ENCODE results near the gene INCA1.

INCA1 gene

DNA sequence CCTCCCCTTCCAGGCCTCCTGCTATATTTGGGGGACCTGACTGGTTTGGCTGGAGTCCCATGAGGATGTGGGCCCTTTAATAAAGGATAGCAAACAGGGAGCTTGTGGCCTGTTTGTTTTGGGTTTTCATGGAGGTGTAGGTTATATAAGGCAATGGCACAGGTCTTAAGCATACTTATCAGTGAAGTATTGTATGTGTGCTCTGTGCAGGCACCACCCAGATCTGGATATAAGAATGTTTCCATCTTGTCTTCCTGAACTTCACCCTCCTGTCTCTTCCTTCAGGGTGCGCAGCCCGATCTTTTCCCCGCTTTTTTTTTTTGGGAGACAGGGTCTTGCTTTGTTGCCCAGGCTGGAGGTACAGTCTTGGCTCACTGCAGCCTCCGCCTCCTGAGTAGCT is 27.3 kb upstream of the INCA1 start:
- peaks cover 44% of the 10 kb centered on the region for H3K36me3 Mint-ChIP-seq

DNA sequence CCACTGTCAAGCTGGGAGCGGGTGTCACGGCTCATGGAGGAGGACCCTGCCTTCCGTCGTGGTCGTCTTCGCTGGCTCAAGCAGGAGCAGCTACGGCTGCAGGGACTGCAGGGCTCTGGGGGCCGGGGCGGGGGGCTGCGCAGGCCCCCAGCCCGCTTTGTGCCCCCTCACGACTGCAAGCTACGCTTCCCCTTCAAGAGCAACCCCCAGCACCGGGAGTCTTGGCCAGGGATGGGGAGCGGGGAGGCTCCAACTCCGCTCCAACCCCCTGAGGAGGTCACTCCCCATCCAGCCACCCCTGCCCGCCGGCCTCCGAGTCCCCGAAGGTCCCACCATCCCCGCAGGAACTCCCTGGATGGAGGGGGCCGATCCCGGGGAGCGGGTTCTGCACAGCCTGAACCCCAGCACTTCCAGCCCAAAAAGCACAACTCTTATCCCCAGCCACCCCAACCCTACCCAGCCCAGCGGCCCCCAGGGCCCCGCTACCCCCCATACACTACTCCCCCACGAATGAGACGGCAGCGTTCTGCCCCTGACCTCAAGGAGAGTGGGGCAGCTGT is 26.3 kb upstream of the INCA1 start:
- Mint-ChIP-seq H3K27ac (peak overlapping the region; percentile 44), H3K36me3 (peaks cover 53% of the 10 kb centered on the region)

More for the DNA sequence above, 27.3 kb upstream of the INCA1 start:
- Mint-ChIP-seq H3K4me3 (no peak overlapping the region), H3K4me1 (peaks cover 4% of the 10 kb centered on the region), H3K27ac (no peak overlapping the region), H3K9me3 (no peaks in the 10 kb centered on the region)
- DNase-seq (ENCODE audit: low spot score in 2 of 2), result no peak
- no peak for ATAC-seq

DNA sequence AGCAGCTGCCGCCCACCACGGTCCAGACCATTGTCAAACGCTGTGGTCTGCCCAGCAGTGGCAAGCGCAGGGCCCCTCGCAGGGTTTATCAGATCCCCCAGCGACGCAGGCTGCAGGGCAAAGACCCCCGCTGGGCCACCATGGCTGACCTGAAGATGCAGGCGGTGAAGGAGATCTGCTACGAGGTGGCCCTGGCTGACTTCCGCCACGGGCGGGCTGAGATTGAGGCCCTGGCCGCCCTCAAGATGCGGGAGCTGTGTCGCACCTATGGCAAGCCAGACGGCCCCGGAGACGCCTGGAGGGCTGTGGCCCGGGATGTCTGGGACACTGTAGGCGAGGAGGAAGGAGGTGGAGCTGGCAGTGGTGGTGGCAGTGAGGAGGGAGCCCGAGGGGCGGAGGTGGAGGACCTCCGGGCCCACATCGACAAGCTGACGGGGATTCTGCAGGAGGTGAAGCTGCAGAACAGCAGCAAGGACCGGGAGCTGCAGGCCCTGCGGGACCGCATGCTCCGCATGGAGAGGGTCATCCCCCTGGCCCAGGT is 24.9 kb upstream of the INCA1 start:
- Mint-ChIP-seq H3K4me1 (peaks cover 14% of the 10 kb centered on the region), H3K36me3 (peaks cover 65% of the 10 kb centered on the region), H3K9me3 (no peaks in the 10 kb centered on the region), H3K27ac (no peak overlapping the region), H3K4me3 (no peak overlapping the region)
- no peak for ATAC-seq
- no peak for DNase-seq (ENCODE audit: low spot score in 2 of 2)

More for the DNA sequence above, 26.3 kb upstream of the INCA1 start:
- DNase-seq (ENCODE audit: low spot score in 2 of 2) (no peak), ATAC-seq (no peak)
- peaks cover 13% of the 10 kb centered on the region for H3K4me1 Mint-ChIP-seq
- H3K4me3 Mint-ChIP-seq, result no peak overlapping the region
- H3K9me3 Mint-ChIP-seq, result no peaks in the 10 kb centered on the region

DNA sequence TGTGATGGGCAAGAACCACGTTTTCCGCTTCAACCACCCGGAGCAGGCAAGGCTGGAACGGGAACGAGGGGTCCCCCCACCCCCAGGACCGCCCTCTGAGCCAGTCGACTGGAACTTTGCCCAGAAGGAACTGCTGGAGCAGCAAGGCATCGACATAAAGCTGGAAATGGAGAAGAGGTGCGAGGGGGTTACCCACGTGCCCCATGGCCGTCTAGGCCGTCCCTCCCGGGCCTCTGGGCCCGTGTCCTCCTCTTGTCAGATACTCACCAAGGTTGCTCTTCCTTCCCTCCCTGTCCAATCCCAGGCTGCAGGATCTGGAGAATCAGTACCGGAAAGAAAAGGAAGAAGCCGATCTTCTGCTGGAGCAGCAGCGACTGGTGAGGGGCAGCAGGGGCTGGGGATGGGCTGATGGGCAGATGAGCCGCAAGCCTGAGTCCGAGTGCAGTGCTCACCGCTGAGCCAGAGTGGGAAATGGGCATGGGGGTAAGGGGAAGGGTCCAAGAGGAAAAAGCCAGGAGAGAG is 23.2 kb upstream of the INCA1 start:
- H3K36me3 Mint-ChIP-seq, result peaks cover 82% of the 10 kb centered on the region

DNA sequence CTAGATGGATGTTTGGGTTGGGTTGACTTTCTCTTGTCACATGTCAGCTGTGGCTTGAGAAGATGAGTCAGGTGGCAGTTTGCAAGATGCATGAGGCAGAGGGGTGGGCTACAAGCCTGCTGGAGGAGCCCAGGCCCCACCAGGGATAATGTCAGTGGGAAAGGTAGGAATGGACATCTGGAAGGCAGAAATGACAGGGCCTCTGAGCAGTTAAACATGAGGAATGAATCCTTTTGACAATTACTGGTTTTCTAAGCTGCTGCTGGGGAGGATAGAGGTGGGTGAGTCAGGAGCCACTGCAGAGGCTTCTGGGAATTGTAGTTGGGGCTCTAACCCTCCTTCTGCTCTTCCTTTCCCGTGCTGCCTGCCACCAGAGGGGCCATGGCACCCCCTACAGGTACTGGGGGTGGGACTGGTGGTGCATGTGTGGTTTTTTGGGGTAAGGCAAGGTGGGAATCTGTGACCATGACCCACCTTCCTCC is 22.2 kb upstream of the INCA1 start:
- Mint-ChIP-seq H3K4me3 (no peak overlapping the region), H3K4me1 (peaks cover 14% of the 10 kb centered on the region), H3K9me3 (no peaks in the 10 kb centered on the region), H3K36me3 (peaks cover 92% of the 10 kb centered on the region), H3K27ac (peak overlapping the region; percentile 26)
- ATAC-seq, result peak; percentile 89
- DNase-seq (ENCODE audit: low spot score in 2 of 2), result peak in 1 of 2 donors; percentile 69

More for the DNA sequence above, 23.2 kb upstream of the INCA1 start:
- ATAC-seq, result no peak
- no peak overlapping the region for H3K4me3 Mint-ChIP-seq
- H3K27ac Mint-ChIP-seq, result no peak overlapping the region
- DNase-seq (ENCODE audit: low spot score in 2 of 2), result no peak
- H3K9me3 Mint-ChIP-seq, result no peaks in the 10 kb centered on the region
- peaks cover 14% of the 10 kb centered on the region for H3K4me1 Mint-ChIP-seq

DNA sequence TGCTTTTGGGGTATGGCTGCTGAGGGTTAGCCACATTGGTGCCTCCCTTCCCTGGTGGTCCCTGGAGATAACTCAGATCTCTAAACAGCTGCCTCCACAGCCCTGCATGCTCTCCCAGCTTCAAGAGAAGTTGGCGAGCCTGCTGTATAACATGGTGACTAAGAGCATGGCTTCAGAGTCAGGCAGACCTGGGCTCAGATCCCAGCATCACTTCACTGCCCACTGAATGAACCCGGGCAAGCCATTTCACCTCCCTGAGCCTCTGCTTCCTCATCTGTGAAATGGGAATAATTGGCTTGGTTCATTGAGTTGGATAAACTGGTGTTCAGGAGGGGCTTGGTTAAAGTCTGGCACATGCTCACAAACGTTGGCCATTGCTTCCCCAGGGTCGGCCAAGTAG is 17.0 kb upstream of the INCA1 start:
- H3K4me1 Mint-ChIP-seq, result peaks cover 30% of the 10 kb centered on the region
- H3K27ac Mint-ChIP-seq, result no peak overlapping the region
- no peaks in the 10 kb centered on the region for H3K9me3 Mint-ChIP-seq
- ATAC-seq (no peak), DNase-seq (ENCODE audit: low spot score in 2 of 2) (no peak)
- no peak overlapping the region for H3K4me3 Mint-ChIP-seq
- H3K36me3 Mint-ChIP-seq, result peaks cover 59% of the 10 kb centered on the region

DNA sequence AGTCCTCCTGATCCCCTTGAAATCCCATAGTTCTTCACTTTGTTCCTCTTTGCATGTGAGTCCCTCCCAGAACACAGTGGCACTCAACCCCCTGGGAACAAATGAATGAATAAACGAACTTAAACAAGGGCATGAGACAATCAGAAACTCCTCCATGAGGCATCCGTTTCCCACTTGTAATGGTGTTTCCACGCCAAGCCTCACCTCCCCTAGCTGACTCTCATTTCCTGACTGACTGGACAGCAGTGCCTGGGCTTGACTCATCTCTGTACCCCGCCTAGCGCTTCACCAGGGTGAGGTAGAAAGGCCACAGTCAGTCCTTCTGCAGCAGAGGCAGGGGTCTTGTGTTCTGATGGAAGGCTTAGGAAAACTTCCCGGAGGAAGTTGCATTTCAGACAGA is 14.6 kb upstream of the INCA1 start:
- DNase-seq (ENCODE audit: low spot score in 2 of 2), result peak; percentile 27 to 76
- H3K27ac Mint-ChIP-seq, result peak overlapping the region; percentile 89
- H3K4me3 Mint-ChIP-seq, result peak overlapping the region; percentile 28
- peaks cover 55% of the 10 kb centered on the region for H3K36me3 Mint-ChIP-seq
- no peaks in the 10 kb centered on the region for H3K9me3 Mint-ChIP-seq
- peaks cover 22% of the 10 kb centered on the region for H3K4me1 Mint-ChIP-seq
- peak; percentile 98 for ATAC-seq

DNA sequence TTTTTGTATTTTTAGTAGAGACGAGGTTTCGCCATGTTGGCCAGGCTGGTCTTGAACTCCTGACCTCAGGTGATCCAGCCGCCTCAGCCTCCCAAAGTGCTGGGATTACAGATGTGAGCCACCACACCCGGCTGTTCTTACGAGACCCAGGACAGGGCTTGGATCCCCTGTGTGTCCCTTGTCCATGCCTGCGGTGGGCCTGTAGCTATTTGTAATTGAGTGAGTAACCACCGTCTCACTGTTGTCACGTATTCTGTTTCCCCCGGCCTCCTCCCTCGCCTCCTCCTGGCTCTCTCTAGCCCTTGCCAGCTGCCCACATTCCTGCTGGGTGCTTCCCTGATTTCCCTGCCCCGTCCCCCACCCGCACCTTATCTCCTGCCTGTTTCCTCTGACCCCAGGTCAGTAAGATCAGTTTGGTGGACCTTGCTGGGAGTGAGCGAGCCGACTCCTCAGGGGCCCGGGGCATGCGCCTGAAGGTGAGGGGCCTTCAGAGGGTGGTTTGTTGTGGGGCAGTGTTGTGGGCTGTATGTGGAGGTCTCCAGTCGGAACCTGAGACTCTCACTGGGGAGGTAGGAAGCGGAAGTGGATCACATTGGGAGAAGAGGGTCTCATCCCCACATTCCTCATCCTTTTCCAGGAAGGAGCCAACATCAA is 6.0 kb upstream of the INCA1 start:
- no peak for DNase-seq (ENCODE audit: low spot score in 2 of 2)
- peaks cover 77% of the 10 kb centered on the region for H3K36me3 Mint-ChIP-seq
- H3K4me3 Mint-ChIP-seq, result no peak overlapping the region
- H3K9me3 Mint-ChIP-seq, result no peaks in the 10 kb centered on the region
- no peak for ATAC-seq
- H3K4me1 Mint-ChIP-seq, result peaks cover 29% of the 10 kb centered on the region
- peak overlapping the region; percentile 37 for H3K27ac Mint-ChIP-seq

DNA sequence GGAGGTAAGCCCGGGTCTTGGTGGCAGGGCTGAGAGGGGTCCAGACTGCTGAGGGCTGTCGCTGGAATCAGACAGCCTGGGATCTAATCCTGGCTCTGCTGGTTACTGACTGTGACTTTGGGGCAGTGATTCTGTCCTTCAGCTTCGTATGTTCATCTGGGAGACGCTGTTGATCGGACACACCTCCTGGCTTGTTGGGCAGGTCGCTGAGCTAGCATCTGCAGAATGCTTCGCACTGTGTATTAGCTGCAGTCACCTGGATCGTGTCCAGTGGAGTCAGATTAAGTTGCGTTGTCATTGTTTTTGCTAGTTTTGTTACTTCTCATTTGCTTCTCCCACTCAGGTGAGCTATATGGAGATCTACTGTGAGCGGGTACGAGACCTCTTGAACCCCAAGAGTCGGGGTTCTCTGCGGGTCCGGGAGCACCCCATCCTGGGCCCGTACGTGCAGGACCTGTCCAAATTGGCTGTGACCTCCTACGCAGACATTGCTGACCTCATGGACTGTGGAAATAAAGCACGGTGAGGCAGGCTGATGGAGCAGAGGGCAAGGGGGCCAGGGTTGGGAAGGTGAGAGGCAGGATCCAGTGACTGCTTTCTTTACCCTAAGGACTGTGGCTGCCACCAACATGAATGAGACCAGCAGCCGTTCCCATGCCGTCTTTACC is 4.9 kb upstream of the INCA1 start:
- Mint-ChIP-seq H3K36me3 (peaks cover 67% of the 10 kb centered on the region), H3K4me3 (no peak overlapping the region), H3K27ac (no peak overlapping the region), H3K4me1 (peaks cover 30% of the 10 kb centered on the region), H3K9me3 (no peaks in the 10 kb centered on the region)
- DNase-seq (ENCODE audit: low spot score in 2 of 2), result no peak
- no peak for ATAC-seq

DNA sequence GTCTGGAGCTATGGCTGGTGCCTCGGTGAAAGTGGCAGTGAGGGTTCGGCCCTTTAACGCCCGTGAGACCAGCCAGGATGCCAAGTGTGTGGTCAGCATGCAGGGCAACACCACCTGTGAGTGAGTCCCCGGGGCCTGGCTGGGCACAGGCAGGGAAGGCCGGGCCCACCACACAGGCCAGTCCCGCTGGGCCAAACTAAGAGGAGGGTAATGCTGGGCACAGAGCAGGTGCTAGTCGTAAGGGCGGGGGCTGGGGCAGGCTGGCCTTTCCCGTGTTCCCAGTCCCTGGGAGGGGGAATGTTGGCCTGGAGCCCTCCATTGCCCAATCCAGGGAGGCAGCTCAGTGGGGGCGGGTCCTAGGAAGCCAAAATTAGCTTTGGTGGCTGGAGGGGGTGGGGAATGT is 2.9 kb upstream of the INCA1 start:
- DNase-seq (ENCODE audit: low spot score in 2 of 2) (no peak), ATAC-seq (no peak)
- Mint-ChIP-seq H3K27ac (peak overlapping the region; percentile 36), H3K36me3 (peaks cover 54% of the 10 kb centered on the region), H3K9me3 (no peaks in the 10 kb centered on the region), H3K4me3 (no peak overlapping the region), H3K4me1 (peaks cover 37% of the 10 kb centered on the region)

DNA sequence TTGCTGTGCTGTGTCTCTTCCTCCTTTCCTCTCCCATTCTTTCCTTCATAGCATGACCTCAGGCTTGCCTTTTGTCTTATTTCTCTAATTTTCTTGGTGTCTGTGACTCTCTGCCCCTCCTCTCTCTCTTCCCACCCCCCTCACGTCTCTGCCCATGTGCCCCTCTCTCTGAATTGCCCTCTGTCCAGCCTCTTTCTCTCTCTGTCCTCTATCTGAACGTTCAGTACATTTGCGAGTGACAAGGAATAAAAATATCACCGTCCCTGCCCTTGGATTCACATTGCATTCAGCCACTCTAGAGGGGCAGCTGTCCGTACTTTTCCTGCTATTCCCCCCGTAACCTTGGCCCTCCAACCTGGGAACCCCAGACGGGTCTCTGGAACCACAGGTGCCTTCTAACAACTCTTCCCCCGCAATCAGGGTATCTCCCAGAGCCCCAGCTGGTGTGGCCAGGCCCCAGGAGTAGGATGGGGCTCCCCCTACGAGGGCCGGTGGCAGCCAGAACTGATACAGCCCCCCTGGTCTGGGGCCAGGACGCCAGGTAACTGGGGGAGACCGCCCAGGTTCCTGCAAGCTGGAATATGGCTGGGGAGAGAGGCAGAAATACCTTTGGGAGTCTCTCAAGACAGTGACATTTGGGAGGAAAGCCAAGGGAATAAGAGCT is 2.2 kb upstream of the INCA1 start:
- H3K4me1 Mint-ChIP-seq, result peaks cover 43% of the 10 kb centered on the region
- peak overlapping the region; percentile 89 for H3K4me3 Mint-ChIP-seq
- ATAC-seq (no peak), DNase-seq (ENCODE audit: low spot score in 2 of 2) (no peak)
- no peaks in the 10 kb centered on the region for H3K9me3 Mint-ChIP-seq
- H3K27ac Mint-ChIP-seq, result peak overlapping the region; percentile 36
- peaks cover 47% of the 10 kb centered on the region for H3K36me3 Mint-ChIP-seq

DNA sequence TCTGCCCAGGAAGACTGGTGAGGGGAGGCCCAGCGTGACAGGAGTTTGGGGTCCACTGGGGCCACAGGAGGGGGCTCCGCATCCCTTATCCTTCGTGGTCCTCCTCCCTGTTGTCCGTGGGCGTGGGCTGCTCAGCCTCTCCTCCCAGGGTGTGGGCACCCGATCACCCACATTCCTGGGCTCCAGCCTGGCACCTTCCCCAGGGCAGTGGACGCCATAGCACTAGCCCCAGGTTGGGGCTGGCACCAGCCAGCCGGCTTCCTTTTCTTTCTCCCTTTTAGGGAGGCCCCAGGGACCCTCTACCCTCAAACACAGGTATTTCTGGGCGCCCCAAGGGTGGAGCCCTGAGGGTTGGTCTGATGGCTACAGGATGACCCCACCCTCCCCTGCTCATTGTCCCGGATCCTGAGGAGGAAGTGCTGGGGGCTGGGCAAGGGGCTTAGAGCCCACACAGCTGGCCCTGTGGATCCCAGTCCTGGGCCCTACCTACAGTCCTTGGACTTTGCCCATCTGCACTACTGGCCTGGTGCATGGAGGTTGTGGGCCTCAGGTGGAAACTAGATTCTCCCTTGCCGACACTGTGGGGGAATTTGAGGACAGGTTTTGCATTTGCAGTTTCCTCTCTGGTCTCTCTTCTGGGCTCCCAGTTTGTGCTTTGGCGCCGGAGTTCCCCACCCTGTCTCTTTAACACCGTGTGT is 1.6 kb upstream of the INCA1 start:
- peaks cover 40% of the 10 kb centered on the region for H3K36me3 Mint-ChIP-seq
- DNase-seq (ENCODE audit: low spot score in 2 of 2) (no peak), ATAC-seq (no peak)
- peak overlapping the region; percentile 36 for H3K27ac Mint-ChIP-seq
- peaks cover 43% of the 10 kb centered on the region for H3K4me1 Mint-ChIP-seq
- H3K9me3 Mint-ChIP-seq, result no peaks in the 10 kb centered on the region
- H3K4me3 Mint-ChIP-seq, result peak overlapping the region; percentile 89

DNA sequence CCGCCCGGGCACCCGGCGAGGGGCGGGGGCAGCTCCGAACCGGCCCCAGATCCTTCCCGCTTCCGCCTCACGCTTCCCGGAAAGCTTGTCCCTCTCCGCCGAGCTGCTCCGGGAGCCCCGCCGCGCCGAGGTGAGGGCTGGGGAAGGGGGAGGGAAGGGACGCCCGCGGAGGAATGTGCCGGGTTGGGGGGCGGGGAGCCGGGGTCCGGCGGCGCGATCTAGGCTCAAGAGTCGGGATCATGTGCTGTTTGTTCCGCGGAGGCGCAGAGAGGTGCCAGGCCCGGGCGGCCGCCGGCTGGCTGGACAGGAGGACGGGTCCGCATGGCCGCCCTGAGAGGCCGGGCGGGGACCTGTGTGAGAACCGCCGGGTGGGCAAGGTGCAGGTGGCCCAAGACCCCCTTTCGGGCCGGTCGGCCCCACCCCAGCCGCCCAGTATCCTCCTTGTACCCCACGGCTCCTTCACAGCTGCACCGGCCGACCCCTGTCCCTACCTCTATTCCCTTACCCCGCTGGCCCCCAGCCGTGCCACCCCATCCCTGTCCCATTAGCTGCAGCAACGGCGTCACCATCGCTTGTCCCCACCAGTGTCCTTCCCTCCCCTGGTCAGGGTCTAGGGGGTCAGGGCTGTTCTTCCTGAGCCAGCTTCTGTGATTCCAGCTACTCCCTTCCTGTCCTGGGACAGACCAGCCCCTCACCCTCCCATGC is 857 bp upstream of the INCA1 start:
- Mint-ChIP-seq H3K36me3 (peaks cover 33% of the 10 kb centered on the region), H3K9me3 (no peaks in the 10 kb centered on the region), H3K4me1 (peaks cover 43% of the 10 kb centered on the region), H3K4me3 (peak overlapping the region; percentile 89), H3K27ac (peak overlapping the region; percentile 36)
- DNase-seq (ENCODE audit: low spot score in 2 of 2) (peak; percentile 31 to 75), ATAC-seq (peak; percentile 19)

DNA sequence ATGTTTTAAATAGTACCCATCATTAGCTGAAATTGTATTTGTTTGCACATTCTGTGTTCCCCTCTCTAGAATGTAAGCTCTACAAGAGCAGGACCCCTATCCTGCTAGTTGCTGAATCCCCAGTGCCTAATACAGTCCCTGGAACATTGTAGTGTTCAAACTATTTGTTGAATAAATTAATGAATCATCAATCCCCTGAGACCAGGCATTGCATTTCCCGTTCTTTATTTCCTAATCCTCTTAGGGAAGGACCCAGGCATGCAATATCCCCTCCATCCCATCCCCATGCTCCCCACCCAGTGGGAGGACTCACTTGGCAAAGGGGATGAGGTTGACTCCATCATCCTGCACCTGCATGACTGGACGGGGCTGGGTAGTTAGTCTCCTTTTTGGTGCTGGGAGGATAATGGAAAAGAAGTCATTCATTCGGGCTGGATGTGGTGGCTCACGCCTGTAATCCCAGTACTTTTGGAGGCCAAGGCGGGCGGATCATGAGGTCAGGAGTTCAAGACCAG is 3.2 kb downstream of the INCA1 start:
- no peak for DNase-seq (ENCODE audit: low spot score in 2 of 2)
- ATAC-seq, result no peak
- H3K9me3 Mint-ChIP-seq, result no peaks in the 10 kb centered on the region
- peaks cover 38% of the 10 kb centered on the region for H3K4me1 Mint-ChIP-seq
- H3K4me3 Mint-ChIP-seq, result no peak overlapping the region
- no peak overlapping the region for H3K27ac Mint-ChIP-seq
- H3K36me3 Mint-ChIP-seq, result peaks cover 5% of the 10 kb centered on the region

Measured in stimulated activated effector memory CD8-positive, alpha-beta T cell treated with anti-CD3 and anti-CD28 coated beads, Interleukin-12 subunit alpha, Interleukin-12 subunit beta, amount 100 ng/mL, for 72 hours (primary cell).